ENCODE data around the gene ACTR5. TPM values are rescaled to one million over a fixed set of nuclear protein-coding genes. Genes with fewer than 3 reads are reported as not detected.

ACTR5 gene
- total RNA-seq, 1 experiment from 2014 or later: 22.0 TPM

- no peaks in the 10 kb centered on the region for H3K9me2 ChIP-seq (ENCODE audit: insufficient read depth)
- ChIA-PET POLR2A (interaction anchor here (0.7 kb wide), 1 partner anchor 8 kb away, joined by 3 read pairs; no protein-coding TSS in a partner anchor), RAD21 (ENCODE audit: low non-redundant PET in 1 of 2, low total read pairs in 2 of 2, uncharacterized antibody in 2 of 2, unreplicated experiment in 2 of 2) (no interaction called here), CTCF (interaction anchor here (1.0 to 1.4 kb wide), 2 partner anchors 31 to 89 kb away, joined by 3 to 4 read pairs; no protein-coding TSS in a partner anchor)
- H3K27ac ChIP-seq (ENCODE audit: low read depth, low read length): peak overlapping the region; percentile 31
- peak overlapping the region; percentile 92 for H3K4me2 ChIP-seq (ENCODE audit: low read length)
- peaks cover 41% of the 10 kb centered on the region for H3K79me2 ChIP-seq (ENCODE audit: insufficient read depth, low read length)
- peak overlapping the region; percentile 32; the same call in 1 of the 2 replicates for H3K9ac ChIP-seq (ENCODE audit: low read length)
- peak overlapping the region in 1 of 2 experiments; percentile 72; a peak in 2 of 4 replicates for H3K4me3 ChIP-seq (replicated peaks in 1 of 2; ENCODE audit: low read depth in 1 of 2, low read length in 2 of 2)
- peaks cover 9 to 14% of the 10 kb centered on the region in 2 experiments for H3K36me3 ChIP-seq (ENCODE audit: control insufficient read depth in 1 of 2, insufficient read depth in 2 of 2, low read length in 2 of 2)
- H3K27me3 ChIP-seq (ENCODE audit: insufficient read depth, low read length): no peaks in the 10 kb centered on the region
- no peaks in the 10 kb centered on the region for H3K9me3 ChIP-seq (ENCODE audit: control insufficient read depth in 1 of 2, insufficient read depth in 1 of 2, low read depth in 1 of 2, low read length in 2 of 2)
- peak overlapping the region; percentile 75 for H2AFZ ChIP-seq (ENCODE audit: low read depth, low read length, poor library complexity, severe bottlenecking)
- intact Hi-C loops (cut with micrococcal nuclease): loop anchor here (1.0 kb wide), 1 partner anchor 16 kb away; no protein-coding TSS in a partner anchor
- ATAC-seq: no peak
- DNase-seq (ENCODE audit: low read depth, low spot score): no peak
- BruUV-seq (replicated peaks): no TSS peak
- no peaks in the 10 kb centered on the region for H4K20me1 ChIP-seq (ENCODE audit: insufficient read depth)
- TF ChIP-seq EGR1 (IDR thresholded peaks at IDR 0.05; ENCODE audit: low read depth) (no peak), POLR2AphosphoS5 (IDR thresholded peaks at IDR 0.05; ENCODE audit: low read depth, low read length) (peak; percentile 12; the same call in 1 of the 2 replicates), FOSL1 (IDR thresholded peaks at IDR 0.05; ENCODE audit: low read depth) (no peak), JUND (IDR thresholded peaks at IDR 0.05) (no peak), CEBPB (IDR thresholded peaks at IDR 0.05; ENCODE audit: low read depth) (no peak), SIN3A (IDR thresholded peaks at IDR 0.05; ENCODE audit: low read depth) (no peak), CTCF (IDR thresholded peaks at IDR 0.05 in 2 of 3, conservative IDR thresholded peaks at IDR 0.05 in 1 of 3; ENCODE audit: borderline replicate concordance in 1 of 3, insufficient read depth in 1 of 3, low read depth in 2 of 3, low read length in 2 of 3) (no peak), MAX (IDR thresholded peaks at IDR 0.05) (peak; percentile 79), ELF1 (IDR thresholded peaks at IDR 0.05; ENCODE audit: borderline replicate concordance, low read depth) (no peak), CBX3 (IDR thresholded peaks at IDR 0.05; ENCODE audit: low read depth) (0 out of 2 replicates have a peak, but pooled peaks have one; percentile 8), YY1 (IDR thresholded peaks at IDR 0.05; ENCODE audit: extremely low read depth, insufficient replicate concordance, low read depth, low read length) (no peak), TCF7L2 (IDR thresholded peaks at IDR 0.05; ENCODE audit: borderline replicate concordance, extremely low read depth, insufficient read depth, insufficient read length) (no peak), ZFX (IDR thresholded peaks at IDR 0.05) (no peak), EZH2 (IDR thresholded peaks at IDR 0.05) (no peak), RAD21 (IDR thresholded peaks at IDR 0.05; ENCODE audit: low read depth) (no peak), ZNF274 (IDR thresholded peaks at IDR 0.05; ENCODE audit: low read depth, low read length) (no peak), SRF (IDR thresholded peaks at IDR 0.05; ENCODE audit: low read depth) (no peak)
- H3K4me1 ChIP-seq (ENCODE audit: control insufficient read depth in 1 of 2, insufficient read depth in 2 of 2, low read length in 2 of 2): peaks cover 8 to 24% of the 10 kb centered on the region in 2 experiments; a peak in 3 of 4 replicates
Observed at GRCh38 chr20:38747495-38748096, 664 bp upstream of the ACTR5 start.

Data from HCT116 (cell line).